IPS-15b (cell line): Measurements from ENCODE around the gene EFNA3.

Experiments used
- H3K27me3 ChIP-seq: one replicate; pipeline ENCODE4 v1.6.1; 2013; ENCODE audit warnings: low read length; ENCODE audit not compliant: control insufficient read depth, insufficient read depth
- H3K36me3 ChIP-seq: one replicate; pipeline ENCODE4 v1.6.1; 2013; ENCODE audit warnings: low read length; ENCODE audit not compliant: control insufficient read depth, insufficient read depth
- H3K4me1 ChIP-seq: one replicate; pipeline ENCODE4 v1.6.1; 2013; ENCODE audit warnings: mild to moderate bottlenecking, low read length; ENCODE audit not compliant: control insufficient read depth, insufficient read depth
- H3K4me3 ChIP-seq: one replicate; pipeline ENCODE4 v1.5.1; 2013; ENCODE audit warnings: low read depth, low read length
- H3K9ac ChIP-seq: one replicate; pipeline ENCODE4 v1.6.1; 2013; ENCODE audit warnings: low read depth, mild to moderate bottlenecking, low read length
- H3K9me3 ChIP-seq: one replicate; pipeline ENCODE4 v1.6.1; 2013; ENCODE audit warnings: mild to moderate bottlenecking, low read length; ENCODE audit not compliant: control insufficient read depth, insufficient read depth

The EFNA3 gene

GRCh38 chr1:155038602-155039307, 39.9 kb upstream of the EFNA3 start:
- H3K36me3 ChIP-seq: no peaks in the 10 kb centered on the region
- no peaks in the 10 kb centered on the region for H3K4me1 ChIP-seq
- peaks cover 4% of the 10 kb centered on the region for H3K27me3 ChIP-seq
- H3K9me3 ChIP-seq: no peaks in the 10 kb centered on the region
- H3K4me3 ChIP-seq: no peak overlapping the region
- no peak overlapping the region for H3K9ac ChIP-seq

DNA sequence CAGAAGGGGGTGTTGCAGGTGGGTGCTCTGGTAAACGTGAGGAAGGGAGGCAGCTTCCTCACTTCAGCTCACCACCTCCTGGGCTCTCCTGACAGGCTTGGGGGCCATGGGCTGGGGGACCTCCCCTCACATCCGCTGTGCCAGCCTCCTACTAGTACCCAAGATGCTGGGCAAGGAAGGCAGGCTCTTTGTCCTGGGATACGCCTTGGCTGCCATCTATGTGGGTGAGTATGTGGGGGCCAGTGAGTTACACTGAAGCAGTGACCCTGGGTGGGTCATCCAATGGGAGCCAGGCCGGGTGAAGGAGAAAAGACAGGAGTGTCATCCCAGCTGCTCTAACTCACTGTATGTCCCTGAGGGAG, 39.3 kb upstream of the EFNA3 start:
- Histone ChIP-seq H3K4me1 (no peaks in the 10 kb centered on the region), H3K4me3 (no peak overlapping the region), H3K9me3 (no peaks in the 10 kb centered on the region), H3K9ac (no peak overlapping the region), H3K36me3 (no peaks in the 10 kb centered on the region), H3K27me3 (peaks cover 4% of the 10 kb centered on the region)

DNA sequence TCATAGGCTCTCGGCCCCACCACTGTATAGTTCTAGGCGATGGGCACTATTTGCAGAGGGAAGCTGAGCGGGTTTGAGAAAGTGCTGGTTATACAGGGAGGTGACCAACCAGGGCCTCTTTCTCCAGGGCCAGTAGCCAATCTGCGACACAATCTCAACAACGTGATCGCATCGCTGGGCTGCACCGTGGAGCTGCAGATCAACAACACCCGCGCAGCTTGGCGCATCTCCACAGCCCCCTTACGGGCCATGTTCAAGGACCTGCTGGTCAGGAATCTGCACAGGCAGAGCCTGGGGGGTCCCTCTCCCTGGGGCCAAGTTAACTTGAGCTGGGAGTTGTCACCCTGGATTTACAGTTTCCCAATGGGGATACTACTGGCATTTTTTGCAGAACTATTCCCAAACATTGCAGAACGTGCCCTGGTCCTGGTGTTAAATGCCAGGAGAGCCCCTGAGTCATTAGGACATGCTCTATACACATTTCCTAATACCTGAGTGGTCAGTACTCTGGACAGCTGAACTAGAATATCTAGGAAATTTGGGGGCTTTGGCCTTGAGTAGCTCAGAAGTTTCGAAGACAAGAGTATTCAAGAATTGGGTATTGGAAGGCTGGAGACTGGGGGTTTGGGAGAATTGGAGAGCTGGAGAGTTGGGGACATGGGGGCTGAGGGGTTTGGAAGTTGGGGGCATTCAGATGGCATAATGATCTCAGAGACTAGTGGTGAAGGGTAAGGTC, 38.1 kb upstream of the EFNA3 start:
- Histone ChIP-seq H3K9ac (no peak overlapping the region), H3K4me1 (no peaks in the 10 kb centered on the region), H3K4me3 (no peak overlapping the region), H3K27me3 (peaks cover 4% of the 10 kb centered on the region), H3K36me3 (no peaks in the 10 kb centered on the region), H3K9me3 (no peaks in the 10 kb centered on the region)

GRCh38 chr1:155042789-155043188, 35.8 kb upstream of the EFNA3 start:
- peaks cover 4% of the 10 kb centered on the region for H3K27me3 ChIP-seq
- no peak overlapping the region for H3K4me3 ChIP-seq
- no peaks in the 10 kb centered on the region for H3K36me3 ChIP-seq
- no peaks in the 10 kb centered on the region for H3K9me3 ChIP-seq
- H3K9ac ChIP-seq: no peak overlapping the region
- no peaks in the 10 kb centered on the region for H3K4me1 ChIP-seq

DNA sequence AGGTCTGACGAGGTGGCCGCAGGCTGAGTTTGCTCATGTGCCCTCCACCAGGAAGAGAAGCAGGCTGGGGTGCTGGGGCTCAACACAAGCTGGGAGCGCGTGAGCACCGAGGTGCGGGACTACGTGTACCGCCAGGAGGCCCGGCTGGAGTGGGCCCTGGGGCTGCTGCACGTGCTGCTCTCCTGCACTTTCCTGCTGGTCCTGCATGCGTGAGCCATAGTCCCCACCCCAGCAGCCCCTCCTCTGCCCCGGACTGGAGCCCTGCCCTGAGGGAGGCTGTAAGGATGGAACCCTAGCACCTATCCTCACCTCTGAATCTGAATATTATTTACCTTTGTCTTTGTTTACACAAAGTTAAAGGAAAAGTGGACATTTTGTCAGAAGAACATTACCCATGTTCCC, 35.3 kb upstream of the EFNA3 start:
- no peak overlapping the region for H3K9ac ChIP-seq
- no peaks in the 10 kb centered on the region for H3K9me3 ChIP-seq
- no peak overlapping the region for H3K4me3 ChIP-seq
- H3K36me3 ChIP-seq: no peaks in the 10 kb centered on the region
- H3K4me1 ChIP-seq: no peaks in the 10 kb centered on the region
- H3K27me3 ChIP-seq: peaks cover 2% of the 10 kb centered on the region

GRCh38 chr1:155043793-155044192, 34.8 kb upstream of the EFNA3 start:
- Histone ChIP-seq H3K9ac (no peak overlapping the region), H3K4me1 (no peaks in the 10 kb centered on the region), H3K9me3 (no peaks in the 10 kb centered on the region), H3K27me3 (peaks cover 4% of the 10 kb centered on the region), H3K36me3 (no peaks in the 10 kb centered on the region), H3K4me3 (no peak overlapping the region)

DNA sequence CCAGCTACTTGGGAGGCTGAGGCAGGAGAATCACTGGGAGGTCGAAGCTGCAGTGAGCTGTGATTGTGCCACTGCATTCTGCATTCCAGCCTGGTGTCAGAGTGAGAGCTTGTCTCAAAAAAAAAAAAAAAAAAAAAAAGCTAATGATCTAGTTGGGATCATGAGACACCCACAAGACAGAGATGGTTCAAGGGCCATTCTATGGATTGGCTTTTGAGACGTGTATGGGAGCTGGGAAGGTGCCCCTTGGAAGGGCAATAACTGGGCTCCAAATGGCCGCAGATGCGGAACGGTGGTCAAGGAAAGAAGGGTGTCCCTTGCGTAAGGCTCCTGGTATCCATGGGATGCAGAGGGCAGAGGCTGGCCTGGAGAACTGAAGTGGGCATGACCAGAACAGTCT, 34.3 kb upstream of the EFNA3 start:
- no peak overlapping the region for H3K9ac ChIP-seq
- no peaks in the 10 kb centered on the region for H3K36me3 ChIP-seq
- no peaks in the 10 kb centered on the region for H3K9me3 ChIP-seq
- H3K4me1 ChIP-seq: no peaks in the 10 kb centered on the region
- H3K27me3 ChIP-seq: peaks cover 8% of the 10 kb centered on the region
- no peak overlapping the region for H3K4me3 ChIP-seq

GRCh38 chr1:155044812-155045657, 33.6 kb upstream of the EFNA3 start:
- Histone ChIP-seq H3K4me3 (no peak overlapping the region), H3K9ac (no peak overlapping the region), H3K36me3 (no peaks in the 10 kb centered on the region), H3K4me1 (peaks cover under 1% of the 10 kb centered on the region), H3K9me3 (no peaks in the 10 kb centered on the region), H3K27me3 (peaks cover 13% of the 10 kb centered on the region)

- no peak overlapping the region for H3K4me3 ChIP-seq
- no peak overlapping the region for H3K9ac ChIP-seq
- peaks cover 35% of the 10 kb centered on the region for H3K27me3 ChIP-seq
- H3K4me1 ChIP-seq: peaks cover 3% of the 10 kb centered on the region
- no peaks in the 10 kb centered on the region for H3K9me3 ChIP-seq
- H3K36me3 ChIP-seq: no peaks in the 10 kb centered on the region
Measured at GRCh38 chr1:155048449-155049334, 29.9 kb upstream of the EFNA3 start.

DNA sequence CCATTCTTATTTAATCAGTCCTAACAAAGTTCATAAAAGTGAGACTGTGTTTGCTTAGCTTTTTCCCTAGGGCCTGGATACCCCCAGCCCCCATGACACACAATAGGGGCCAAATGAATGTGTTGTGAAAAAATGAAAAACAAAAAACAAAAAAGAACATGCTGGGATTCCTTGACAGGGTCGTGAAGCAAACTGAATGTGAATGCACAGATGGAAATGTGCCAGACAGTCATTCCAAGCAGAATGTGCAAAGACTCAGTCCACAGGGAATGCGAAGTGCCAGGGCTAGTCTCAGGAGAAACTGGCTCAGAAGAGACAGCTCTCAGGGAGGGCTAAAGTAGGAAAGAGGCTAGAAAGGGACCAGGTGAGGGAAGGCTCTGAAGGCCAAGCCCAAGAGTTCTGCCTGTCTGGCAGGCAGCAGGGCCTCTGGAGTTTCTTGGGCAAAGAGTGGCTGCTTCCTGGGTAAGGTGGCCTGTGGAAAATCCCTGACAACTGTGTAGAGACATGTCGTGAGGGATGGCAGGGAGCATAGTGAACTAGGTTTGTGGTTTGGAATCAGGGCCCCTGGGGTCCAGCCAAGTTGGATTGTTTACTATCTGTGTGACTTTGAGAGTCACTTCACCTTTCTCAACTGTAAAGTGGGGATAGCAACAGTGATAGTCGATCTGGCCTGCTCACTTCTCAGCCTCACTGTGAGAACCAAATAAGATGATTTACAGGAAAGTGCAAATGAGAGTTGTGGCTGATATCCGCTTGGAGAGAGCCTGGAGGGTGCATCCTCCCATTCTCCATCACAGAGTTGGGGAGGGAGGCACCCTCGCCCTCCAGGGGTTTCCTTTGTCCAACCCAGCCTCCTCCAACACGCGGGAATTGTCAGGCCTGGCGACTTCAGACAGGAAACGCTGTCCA, 28.7 kb upstream of the EFNA3 start:
- Histone ChIP-seq H3K9ac (peak overlapping the region; percentile 41), H3K9me3 (no peaks in the 10 kb centered on the region), H3K4me3 (peak overlapping the region; percentile 92), H3K27me3 (peaks cover 35% of the 10 kb centered on the region), H3K36me3 (no peaks in the 10 kb centered on the region), H3K4me1 (peaks cover 3% of the 10 kb centered on the region)
